HG03442 (cell line): ENCODE measurements around the gene KIF7.

ENCODE experiments used
- ATAC-seq: cut with Tn5 transposase; IDR thresholded peaks from one replicate; pipeline ENCODE4 v1.9.1; 2021; ENCODE audit warnings: mild to moderate bottlenecking, moderate library complexity; ENCODE audit not compliant: unreplicated experiment

The KIF7 gene

GRCh38 chr15:89649716-89650115, 5.6 kb downstream of the KIF7 start:
- ATAC-seq = no peak

GRCh38 chr15:89649013-89649625, 6.1 kb downstream of the KIF7 start:
- ATAC-seq = no peak

- ATAC-seq = no peak
Observed at GRCh38 chr15:89648106-89649012, 6.9 kb downstream of the KIF7 start.

- ATAC-seq = no peak
Observed at GRCh38 chr15:89647191-89647851, 7.9 kb downstream of the KIF7 start.

GRCh38 chr15:89646416-89647141, 8.7 kb downstream of the KIF7 start:
- ATAC-seq = no peak

- no peak for ATAC-seq
Observed at GRCh38 chr15:89645680-89646079, 9.6 kb downstream of the KIF7 start.

GRCh38 chr15:89642106-89642505, 13.2 kb downstream of the KIF7 start:
- no peak for ATAC-seq

- ATAC-seq = no peak
Observed at GRCh38 chr15:89641053-89641452, 14.2 kb downstream of the KIF7 start.

GRCh38 chr15:89640245-89640644, 15.0 kb downstream of the KIF7 start:
- ATAC-seq = no peak

- ATAC-seq = no peak
Observed at GRCh38 chr15:89633585-89633984, 21.7 kb downstream of the KIF7 start.

GRCh38 chr15:89632563-89633430, 22.5 kb downstream of the KIF7 start:
- ATAC-seq = no peak

- no peak for ATAC-seq
Observed at GRCh38 chr15:89631902-89632264, 23.4 kb downstream of the KIF7 start.

GRCh38 chr15:89630974-89631901, 24.0 kb downstream of the KIF7 start:
- ATAC-seq = no peak

- ATAC-seq = no peak
Observed at GRCh38 chr15:89630260-89630659, 25.0 kb downstream of the KIF7 start.

- ATAC-seq = no peak
Observed at GRCh38 chr15:89629829-89630228, 25.4 kb downstream of the KIF7 start.

- ATAC-seq = no peak
Observed at GRCh38 chr15:89628806-89629715, 26.2 kb downstream of the KIF7 start.

GRCh38 chr15:89628301-89628700, 27.0 kb downstream of the KIF7 start:
- ATAC-seq = no peak
